NCI-H748 (cell line): Measurements from ENCODE around the gene KLC4.
A peak's percentile ranks its signal among the peaks of the same experiment; 100 is the strongest.
"Not testable (repeated sequence)": the region's sequence is repeated elsewhere in the genome, so short reads cannot be mapped to it uniquely, and the experiment has no call there.

Experiments
- DNase-seq: peaks from one replicate; lab custom pipeline; 2025; ENCODE audit not compliant: unreplicated experiment; lab: John Stamatoyannopoulos, UW

KLC4 gene

GRCh38 chr6:43090559-43090956 lies 31.1 kb downstream of the KLC4 start:
- DNase-seq, result no peak

GRCh38 chr6:43091020-43091419 lies 31.6 kb downstream of the KLC4 start:
- no peak for DNase-seq

- no peak for DNase-seq
These were observed 32.1 kb downstream of the KLC4 start for GRCh38 chr6:43091436-43091991.

- no peak for DNase-seq
These were observed 33.2 kb downstream of the KLC4 start for GRCh38 chr6:43092635-43093034.

- DNase-seq, result no peak
These were observed 34.2 kb downstream of the KLC4 start for GRCh38 chr6:43093436-43094289.

- no peak for DNase-seq
These were observed 36.5 kb downstream of the KLC4 start for GRCh38 chr6:43095939-43096338.

- no peak for DNase-seq
These were observed 37.1 kb downstream of the KLC4 start for GRCh38 chr6:43096451-43097097.

- DNase-seq, result no peak
These were observed 37.7 kb downstream of the KLC4 start for GRCh38 chr6:43097098-43097489.

GRCh38 chr6:43097502-43097901 lies 38.1 kb downstream of the KLC4 start:
- DNase-seq, result no peak

- no peak for DNase-seq
These were observed 42.1 kb downstream of the KLC4 start for GRCh38 chr6:43101497-43101896.

GRCh38 chr6:43103253-43103876 lies 43.9 kb downstream of the KLC4 start:
- no peak for DNase-seq

GRCh38 chr6:43105538-43106222 lies 46.2 kb downstream of the KLC4 start:
- DNase-seq, result peak; percentile 48

- peak; percentile 91 for DNase-seq
These were observed 48.1 kb downstream of the KLC4 start for GRCh38 chr6:43107344-43108062.

- peak; percentile 61 for DNase-seq
These were observed 54.2 kb downstream of the KLC4 start for GRCh38 chr6:43113431-43114260.

- DNase-seq, result no peak
These were observed 55.9 kb downstream of the KLC4 start for GRCh38 chr6:43115365-43115764.

- not testable (repeated sequence) for DNase-seq
These were observed 58.0 kb downstream of the KLC4 start for GRCh38 chr6:43117466-43117865.

GRCh38 chr6:43119482-43119881 lies 60.1 kb downstream of the KLC4 start:
- no peak for DNase-seq

GRCh38 chr6:43120101-43120763 lies 60.8 kb downstream of the KLC4 start:
- DNase-seq, result no peak
